HEK293T (cell line): ENCODE data around the gene AGFG2.

ENCODE experiments used
- BHLHE40 ChIP-seq: fragments of 450-650 bp; IDR thresholded peaks from 2 replicates; pipeline ENCODE4 v1.6.1; 2016; ENCODE audit warnings: mild to moderate bottlenecking, moderate library complexity, borderline replicate concordance
- CTBP1 ChIP-seq: fragments of 450-650 bp; IDR thresholded peaks from 2 replicates; pipeline ENCODE4 v1.6.1; 2016; ENCODE audit warnings: borderline replicate concordance
- ELF4 ChIP-seq: fragments of 450-650 bp; IDR thresholded peaks from 2 replicates; pipeline ENCODE4 v1.6.1; 2017; ENCODE audit warnings: antibody characterized with exemption
- FOXM1 ChIP-seq: fragments of 450-650 bp; IDR thresholded peaks from 2 replicates; pipeline ENCODE4 v1.6.1; 2017; ENCODE audit warnings: mild to moderate bottlenecking, borderline replicate concordance
- L3MBTL2 ChIP-seq: fragments of 450-650 bp; conservative IDR thresholded peaks from 2 replicates; pipeline ENCODE4 v1.6.1; 2016; ENCODE audit warnings: mild to moderate bottlenecking
- NFRKB ChIP-seq: fragments of 450-650 bp; IDR thresholded peaks from 2 replicates; pipeline ENCODE4 v1.6.1; 2016; ENCODE audit warnings: mild to moderate bottlenecking, moderate library complexity
- SP1 ChIP-seq: fragments of 450-650 bp; IDR thresholded peaks from 2 replicates; pipeline ENCODE4 v1.6.1; 2017
- SUZ12 ChIP-seq: fragments of 450-650 bp; IDR thresholded peaks from 2 replicates; pipeline ENCODE4 v1.6.1; 2016; ENCODE audit warnings: mild to moderate bottlenecking
- TARDBP ChIP-seq: fragments of 450-650 bp; IDR thresholded peaks from 2 replicates; pipeline ENCODE4 v1.6.1; 2016
- TF ChIP-seq, protein P1 (sequence below): fragments of 450-650 bp; IDR thresholded peaks from 2 replicates; pipeline ENCODE4 v1.6.1; 2016

DNA sequence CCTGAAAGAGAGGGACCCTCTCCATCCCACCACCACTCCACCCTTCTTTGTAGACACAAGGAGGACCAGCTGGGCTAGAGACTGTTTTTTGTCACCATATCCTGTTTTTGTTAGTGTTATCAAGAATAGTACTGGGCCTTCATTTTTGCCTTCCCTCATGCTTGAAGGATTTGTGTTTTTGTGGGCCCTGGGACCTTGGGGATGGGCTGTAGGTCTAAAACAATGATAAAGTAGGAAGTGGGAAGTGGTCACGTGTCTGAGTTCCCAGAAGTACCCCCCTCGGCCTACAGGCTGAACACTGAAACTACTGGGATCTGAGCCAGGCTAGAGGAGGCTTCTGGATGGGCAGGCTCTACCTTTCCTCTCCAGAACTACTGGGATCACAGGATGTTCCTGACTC is 8.9 kb downstream of the AGFG2 start:
- TF ChIP-seq SUZ12: no peak
- no peak for TF ChIP-seq ELF4
- no peak for TF ChIP-seq NFRKB
- no peak for TF ChIP-seq CTBP1
- no peak for TF ChIP-seq FOXM1
- TF ChIP-seq SP1: no peak
- no peak for TF ChIP-seq BHLHE40
- TF ChIP-seq, protein P1, sequence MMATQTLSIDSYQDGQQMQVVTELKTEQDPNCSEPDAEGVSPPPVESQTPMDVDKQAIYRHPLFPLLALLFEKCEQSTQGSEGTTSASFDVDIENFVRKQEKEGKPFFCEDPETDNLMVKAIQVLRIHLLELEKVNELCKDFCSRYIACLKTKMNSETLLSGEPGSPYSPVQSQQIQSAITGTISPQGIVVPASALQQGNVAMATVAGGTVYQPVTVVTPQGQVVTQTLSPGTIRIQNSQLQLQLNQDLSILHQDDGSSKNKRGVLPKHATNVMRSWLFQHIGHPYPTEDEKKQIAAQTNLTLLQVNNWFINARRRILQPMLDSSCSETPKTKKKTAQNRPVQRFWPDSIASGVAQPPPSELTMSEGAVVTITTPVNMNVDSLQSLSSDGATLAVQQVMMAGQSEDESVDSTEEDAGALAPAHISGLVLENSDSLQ: no peak
- TF ChIP-seq TARDBP: no peak
- no peak for TF ChIP-seq L3MBTL2
